Neural cell (in vitro differentiated cells): Measurements from ENCODE around the gene PPIB. TPM values are rescaled to one million over a fixed set of nuclear protein-coding genes. Genes with fewer than 3 reads are reported as not detected.

Experiments
- H2AFZ ChIP-seq: fragments of 200-600, 300-800 bp; sonication (generic), shearing (Covaris generic); 2 replicates; pipeline ENCODE4 v1.6.0; 2014; ENCODE audit warnings: low read depth, mild to moderate bottlenecking, antibody characterized with exemption, low read length, moderate library complexity
- H3F3A ChIP-seq: fragments of 200-600 bp; shearing (Covaris generic); 2 replicates; pipeline ENCODE4 v1.6.1; 2016; ENCODE audit warnings: mild to moderate bottlenecking, moderate library complexity, mixed read lengths, antibody characterized with exemption, low read length; ENCODE audit not compliant: insufficient read depth, poor library complexity, severe bottlenecking
- H3K27ac ChIP-seq: fragments of 200-600, 300-800 bp; sonication (generic), shearing (Covaris generic); 2 replicates; pipeline ENCODE4 v1.5.1; 2014; ENCODE audit warnings: mild to moderate bottlenecking, low read length, moderate library complexity
- H3K27me3 ChIP-seq: fragments of 300-800, 200-600 bp; sonication (generic), shearing (Covaris generic); 2 replicates; pipeline ENCODE4 v1.6.0; 2014; ENCODE audit warnings: mild to moderate bottlenecking, low read depth, low read length, moderate library complexity; ENCODE audit not compliant: insufficient read depth
- H3K36me3 ChIP-seq: fragments of 300-800, 200-600 bp; sonication (generic), shearing (Covaris generic); 2 replicates; pipeline ENCODE4 v1.5.1; 2014; ENCODE audit warnings: mild to moderate bottlenecking, antibody characterized with exemption, low read length, moderate library complexity; ENCODE audit not compliant: insufficient read depth
- H3K4me2 ChIP-seq: fragments of 300-800, 200-600 bp; sonication (generic), shearing (Covaris generic); 2 replicates; pipeline ENCODE4 v1.6.0; 2014; ENCODE audit warnings: mild to moderate bottlenecking, low read length
- H3K4me3 ChIP-seq: fragments of 300-800, 200-600 bp; sonication (generic), shearing (Covaris generic); 2 replicates; pipeline ENCODE4 v1.5.1; 2014; ENCODE audit warnings: mild to moderate bottlenecking, low read length, moderate library complexity
- H3K79me2 ChIP-seq: fragments of 200-600 bp; shearing (Covaris generic); replicated peaks from 2 replicates; pipeline ENCODE4 v1.6.0; 2014; ENCODE audit warnings: mild to moderate bottlenecking, low read length, moderate library complexity; ENCODE audit not compliant: insufficient read depth
- H3K9ac ChIP-seq: fragments of 300-800, 200-600 bp; sonication (generic), shearing (Covaris generic); 2 replicates; pipeline ENCODE4 v1.6.1; 2016; ENCODE audit warnings: mild to moderate bottlenecking, low read length, mixed read lengths
- H3K9me2 ChIP-seq: fragments of 200-600 bp; shearing (Covaris generic); 2 replicates; pipeline ENCODE4 v1.6.1; 2016; ENCODE audit warnings: mild to moderate bottlenecking, low read length, mixed read lengths; ENCODE audit not compliant: insufficient read depth
- H3K9me3 ChIP-seq: fragments of 200-600, 300-800 bp; sonication (generic), shearing (Covaris generic); 2 replicates; pipeline ENCODE4 v1.6.1; 2016; ENCODE audit warnings: mild to moderate bottlenecking, mixed run types, low read length, moderate library complexity, mixed read lengths
- H4K20me1 ChIP-seq: fragments of 200-600 bp; shearing (Covaris generic); 2 replicates; pipeline ENCODE4 v1.6.1; 2016; ENCODE audit warnings: mild to moderate bottlenecking, mixed run types; ENCODE audit not compliant: insufficient read depth
- EP300 ChIP-seq: fragments of 450-650 bp; conservative IDR thresholded peaks from 2 replicates; pipeline ENCODE4 v1.6.1; 2014; ENCODE audit warnings: antibody characterized with exemption, mild to moderate bottlenecking, moderate library complexity; ENCODE audit not compliant: poor library complexity, severe bottlenecking
- EZH2 ChIP-seq: fragments of 200-600, 300-800 bp; shearing (Covaris generic), sonication (generic); IDR thresholded peaks from 2 replicates; pipeline ENCODE4 v1.6.1; 2014; ENCODE audit warnings: antibody characterized with exemption, low read length, borderline replicate concordance, mild to moderate bottlenecking; ENCODE audit not compliant: insufficient read depth, poor library complexity, severe bottlenecking
- MXI1 ChIP-seq: fragments of 450-650 bp; conservative IDR thresholded peaks from 2 replicates; pipeline ENCODE4 v1.6.1; 2014; ENCODE audit warnings: antibody characterized with exemption, mild to moderate bottlenecking; ENCODE audit not compliant: poor library complexity, severe bottlenecking
- POLR2AphosphoS5 ChIP-seq: IDR thresholded peaks from 2 replicates; pipeline ENCODE4 v1.6.1; 2012
- RAD21 ChIP-seq: fragments of 450-650 bp; conservative IDR thresholded peaks from 2 replicates; pipeline ENCODE4 v1.6.1; 2014; ENCODE audit warnings: antibody characterized with exemption, mild to moderate bottlenecking, moderate library complexity
- SMC3 ChIP-seq: fragments of 450-650 bp; conservative IDR thresholded peaks from 2 replicates; pipeline ENCODE4 v1.6.1; 2014; ENCODE audit warnings: antibody characterized with exemption, mild to moderate bottlenecking, moderate library complexity; ENCODE audit not compliant: poor library complexity
- TAF1 ChIP-seq: IDR thresholded peaks from 2 replicates; pipeline ENCODE4 v1.6.1; 2012; ENCODE audit warnings: low read depth
- polyA plus RNA-seq: library from polyadenylated mRNA; depleted of rRNA; stranded (reverse); fragments of >200 nt; gene quantifications from 2 replicates; pipeline ENCODE4 v1.2.3, GENCODE V29; 2014
- TF ChIP-seq, protein P1 (sequence below): fragments of 450-650 bp; IDR thresholded peaks from 2 replicates; pipeline ENCODE4 v1.5.1; 2014; ENCODE audit warnings: antibody characterized with exemption, mild to moderate bottlenecking, moderate library complexity; ENCODE audit not compliant: poor library complexity, severe bottlenecking
- TF ChIP-seq, protein P2 (sequence below): IDR thresholded peaks from 2 replicates; pipeline ENCODE4 v1.6.1; 2012; ENCODE audit warnings: borderline replicate concordance

The PPIB gene
- polyA plus RNA-seq, 1 donor from 2014 or later = 206 TPM

DNA sequence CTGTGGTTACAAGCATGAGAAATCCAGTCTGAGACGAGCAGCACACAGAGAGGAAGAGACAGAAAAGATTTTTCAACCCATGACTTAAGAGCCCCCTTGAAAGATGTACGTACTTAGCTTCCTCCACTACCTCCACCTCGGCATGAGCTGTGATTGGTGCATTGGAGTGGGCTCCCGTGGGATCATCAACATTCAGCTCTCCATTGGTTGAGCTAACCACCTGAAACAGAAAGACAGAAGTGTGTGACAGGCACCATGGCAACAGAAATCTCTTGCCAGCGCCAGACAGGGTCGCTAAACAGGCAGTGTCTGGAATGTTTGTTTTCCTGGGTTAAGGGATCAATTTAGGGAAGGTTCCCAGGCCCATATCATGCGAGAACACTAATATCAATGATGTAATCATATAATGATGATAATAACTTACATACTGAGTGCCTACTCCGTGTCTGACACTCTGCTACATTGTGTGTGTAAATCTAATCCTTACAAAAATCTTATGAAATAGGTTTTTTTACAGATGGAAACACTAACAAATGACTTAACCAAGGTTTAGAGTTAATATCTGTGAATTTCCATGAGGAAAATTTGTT, 17.5 kb upstream of the PPIB start:
- peak overlapping the region; percentile 69 for H3K9ac ChIP-seq
- no peaks in the 10 kb centered on the region for H3K27me3 ChIP-seq
- H4K20me1 ChIP-seq = no peaks in the 10 kb centered on the region
- peak overlapping the region; percentile 0 for H2AFZ ChIP-seq
- peak overlapping the region; percentile 95 for H3K27ac ChIP-seq
- peak overlapping the region; percentile 61 for H3K4me3 ChIP-seq
- H3K79me2 ChIP-seq = no peaks in the 10 kb centered on the region
- H3K36me3 ChIP-seq = peaks cover 1% of the 10 kb centered on the region
- H3K4me2 ChIP-seq = peak overlapping the region; percentile 88
- TF ChIP-seq, protein P1, sequence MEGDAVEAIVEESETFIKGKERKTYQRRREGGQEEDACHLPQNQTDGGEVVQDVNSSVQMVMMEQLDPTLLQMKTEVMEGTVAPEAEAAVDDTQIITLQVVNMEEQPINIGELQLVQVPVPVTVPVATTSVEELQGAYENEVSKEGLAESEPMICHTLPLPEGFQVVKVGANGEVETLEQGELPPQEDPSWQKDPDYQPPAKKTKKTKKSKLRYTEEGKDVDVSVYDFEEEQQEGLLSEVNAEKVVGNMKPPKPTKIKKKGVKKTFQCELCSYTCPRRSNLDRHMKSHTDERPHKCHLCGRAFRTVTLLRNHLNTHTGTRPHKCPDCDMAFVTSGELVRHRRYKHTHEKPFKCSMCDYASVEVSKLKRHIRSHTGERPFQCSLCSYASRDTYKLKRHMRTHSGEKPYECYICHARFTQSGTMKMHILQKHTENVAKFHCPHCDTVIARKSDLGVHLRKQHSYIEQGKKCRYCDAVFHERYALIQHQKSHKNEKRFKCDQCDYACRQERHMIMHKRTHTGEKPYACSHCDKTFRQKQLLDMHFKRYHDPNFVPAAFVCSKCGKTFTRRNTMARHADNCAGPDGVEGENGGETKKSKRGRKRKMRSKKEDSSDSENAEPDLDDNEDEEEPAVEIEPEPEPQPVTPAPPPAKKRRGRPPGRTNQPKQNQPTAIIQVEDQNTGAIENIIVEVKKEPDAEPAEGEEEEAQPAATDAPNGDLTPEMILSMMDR = no peak
- TF ChIP-seq SMC3 (no peak), EP300 (peak; percentile 63), TAF1 (no peak), RAD21 (no peak), MXI1 (peak; percentile 54), EZH2 (no peak), POLR2AphosphoS5 (peak; percentile 54)
- TF ChIP-seq, protein P2, sequence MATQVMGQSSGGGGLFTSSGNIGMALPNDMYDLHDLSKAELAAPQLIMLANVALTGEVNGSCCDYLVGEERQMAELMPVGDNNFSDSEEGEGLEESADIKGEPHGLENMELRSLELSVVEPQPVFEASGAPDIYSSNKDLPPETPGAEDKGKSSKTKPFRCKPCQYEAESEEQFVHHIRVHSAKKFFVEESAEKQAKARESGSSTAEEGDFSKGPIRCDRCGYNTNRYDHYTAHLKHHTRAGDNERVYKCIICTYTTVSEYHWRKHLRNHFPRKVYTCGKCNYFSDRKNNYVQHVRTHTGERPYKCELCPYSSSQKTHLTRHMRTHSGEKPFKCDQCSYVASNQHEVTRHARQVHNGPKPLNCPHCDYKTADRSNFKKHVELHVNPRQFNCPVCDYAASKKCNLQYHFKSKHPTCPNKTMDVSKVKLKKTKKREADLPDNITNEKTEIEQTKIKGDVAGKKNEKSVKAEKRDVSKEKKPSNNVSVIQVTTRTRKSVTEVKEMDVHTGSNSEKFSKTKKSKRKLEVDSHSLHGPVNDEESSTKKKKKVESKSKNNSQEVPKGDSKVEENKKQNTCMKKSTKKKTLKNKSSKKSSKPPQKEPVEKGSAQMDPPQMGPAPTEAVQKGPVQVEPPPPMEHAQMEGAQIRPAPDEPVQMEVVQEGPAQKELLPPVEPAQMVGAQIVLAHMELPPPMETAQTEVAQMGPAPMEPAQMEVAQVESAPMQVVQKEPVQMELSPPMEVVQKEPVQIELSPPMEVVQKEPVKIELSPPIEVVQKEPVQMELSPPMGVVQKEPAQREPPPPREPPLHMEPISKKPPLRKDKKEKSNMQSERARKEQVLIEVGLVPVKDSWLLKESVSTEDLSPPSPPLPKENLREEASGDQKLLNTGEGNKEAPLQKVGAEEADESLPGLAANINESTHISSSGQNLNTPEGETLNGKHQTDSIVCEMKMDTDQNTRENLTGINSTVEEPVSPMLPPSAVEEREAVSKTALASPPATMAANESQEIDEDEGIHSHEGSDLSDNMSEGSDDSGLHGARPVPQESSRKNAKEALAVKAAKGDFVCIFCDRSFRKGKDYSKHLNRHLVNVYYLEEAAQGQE = peak; percentile 44
- H3F3A ChIP-seq = no peaks in the 10 kb centered on the region
- H3K9me3 ChIP-seq = no peaks in the 10 kb centered on the region
- H3K9me2 ChIP-seq = no peaks in the 10 kb centered on the region

DNA sequence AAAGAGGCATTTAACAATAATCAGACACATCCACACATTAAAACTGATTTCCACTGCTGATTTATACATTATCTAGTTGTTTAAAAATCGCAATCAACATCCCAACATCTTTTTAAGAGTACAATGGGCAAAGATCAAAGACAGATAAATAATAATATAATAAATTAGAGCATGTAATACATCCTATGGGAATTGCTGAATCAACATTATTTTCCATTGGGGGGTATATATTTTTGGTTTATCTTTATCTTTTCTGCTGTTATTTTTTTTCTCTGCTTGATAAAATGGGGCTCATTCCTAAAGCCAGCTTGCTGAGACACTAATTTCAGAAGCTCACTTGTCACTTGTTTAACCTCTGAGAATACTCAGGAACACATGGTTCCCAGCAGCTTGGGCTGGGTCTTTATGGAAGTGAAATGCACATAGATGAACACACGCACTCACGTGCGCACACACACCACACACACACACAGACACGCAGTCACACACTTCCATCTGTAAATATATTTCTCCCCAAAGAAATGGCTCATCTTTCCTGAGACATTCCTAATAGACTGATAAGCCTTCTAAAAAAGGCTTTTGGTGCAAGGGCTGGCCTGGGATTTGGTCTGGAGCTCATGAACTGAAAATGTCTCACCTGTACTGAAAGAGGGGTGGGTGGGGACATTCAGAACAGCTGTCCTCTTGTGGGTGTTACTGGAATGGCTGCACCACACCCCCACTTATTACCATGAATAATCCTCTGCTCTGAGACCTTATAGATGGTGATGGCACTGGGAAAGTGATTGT, 3.5 kb upstream of the PPIB start:
- no peak overlapping the region for H2AFZ ChIP-seq
- no peaks in the 10 kb centered on the region for H3K27me3 ChIP-seq
- H3K4me3 ChIP-seq = no peak overlapping the region
- H3F3A ChIP-seq = no peaks in the 10 kb centered on the region
- no peak overlapping the region for H3K9ac ChIP-seq
- peaks cover 10% of the 10 kb centered on the region for H3K79me2 ChIP-seq
- no peaks in the 10 kb centered on the region for H4K20me1 ChIP-seq
- H3K27ac ChIP-seq = no peak overlapping the region
- no peak overlapping the region for H3K4me2 ChIP-seq
- H3K9me3 ChIP-seq = no peaks in the 10 kb centered on the region
- no peaks in the 10 kb centered on the region for H3K36me3 ChIP-seq
- no peaks in the 10 kb centered on the region for H3K9me2 ChIP-seq
- TF ChIP-seq RAD21 = no peak
- no peak for TF ChIP-seq EZH2
- TF ChIP-seq POLR2AphosphoS5 = no peak
- TF ChIP-seq, protein P1 = no peak
- no peak for TF ChIP-seq SMC3
- TF ChIP-seq, protein P2 = no peak
- TF ChIP-seq TAF1 = no peak
- no peak for TF ChIP-seq MXI1
- no peak for TF ChIP-seq EP300
